ENCODE data around the gene BRPF1.

Gene BRPF1

GRCh38 chr3:9786825-9787669, 55.5 kb downstream of the BRPF1 start:
- no peak for DNase-seq (ENCODE audit: low read depth, low spot score)

- DNase-seq (ENCODE audit: low read depth, low spot score), result no peak
These were observed 56.2 kb downstream of the BRPF1 start for GRCh38 chr3:9787714-9788113.

- no peak for DNase-seq (ENCODE audit: low read depth, low spot score)
These were observed 59.6 kb downstream of the BRPF1 start for GRCh38 chr3:9791127-9791526.

- no peak for DNase-seq (ENCODE audit: low read depth, low spot score)
These were observed 60.4 kb downstream of the BRPF1 start for GRCh38 chr3:9791790-9792404.

- peak; percentile 77 for DNase-seq (ENCODE audit: low read depth, low spot score)
These were observed 61.0 kb downstream of the BRPF1 start, which contains the start of the genes ARPC4 and TADA3 for GRCh38 chr3:9792405-9793160. ARPC4 (plus strand) TSS chr3:9793082; CDS start chr3:9793122, 40 bp downstream. TADA3 (minus strand) TSS chr3:9792473; CDS start chr3:9791466, 1,007 bp downstream.

DNA sequence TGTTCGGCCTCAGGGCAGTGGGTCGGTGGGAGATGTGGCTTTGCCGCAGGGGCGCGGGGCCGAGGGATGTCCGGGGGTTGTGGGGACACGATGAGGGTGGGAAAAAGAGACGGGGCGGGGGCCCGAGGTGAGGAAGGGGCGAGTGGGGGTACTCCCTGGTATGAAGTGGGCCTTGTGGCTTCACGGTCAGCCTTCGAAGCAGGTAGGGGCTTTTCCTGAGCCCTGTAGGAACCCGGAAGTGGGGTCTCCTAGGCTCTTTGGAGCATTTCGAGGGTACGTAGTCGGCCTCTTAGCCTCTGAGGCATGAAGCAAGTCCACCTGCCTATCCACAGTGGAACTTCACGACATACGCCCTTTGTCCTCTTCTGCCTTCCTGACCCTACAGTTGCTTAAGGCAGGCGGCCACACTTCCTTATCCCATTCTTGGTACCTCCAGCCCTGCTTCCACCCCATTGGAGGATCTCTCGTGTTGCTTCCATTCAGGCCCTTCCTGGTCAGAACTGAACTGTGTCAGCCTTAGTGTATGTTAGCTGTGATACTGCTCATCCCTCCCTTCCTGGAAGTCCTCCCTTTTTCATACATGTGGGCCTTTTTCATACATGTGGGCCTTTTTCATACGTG, 61.7 kb downstream of the BRPF1 start:
- no peak for DNase-seq (ENCODE audit: low read depth, low spot score)

DNA sequence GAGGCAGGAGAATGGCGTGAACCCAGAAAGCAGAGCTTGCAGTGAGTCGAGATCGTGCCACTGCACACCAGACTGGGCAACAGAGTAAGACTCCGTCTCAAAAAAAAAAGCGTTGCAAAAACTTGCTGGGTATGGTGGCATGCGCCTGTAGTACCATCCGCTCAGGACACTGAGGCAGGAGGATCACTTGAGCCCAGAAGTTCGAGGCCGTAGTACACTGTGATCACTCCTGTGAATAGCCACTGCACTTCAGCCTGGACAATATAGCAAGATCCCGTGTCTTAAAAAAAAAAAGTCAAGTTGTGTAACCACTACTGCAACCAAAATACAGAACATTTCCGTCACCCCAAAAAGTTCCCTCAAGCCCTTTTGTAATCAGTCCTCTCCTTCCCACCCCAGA, 62.9 kb downstream of the BRPF1 start:
- DNase-seq (ENCODE audit: low read depth, low spot score), result no peak

GRCh38 chr3:9795207-9795606, 63.7 kb downstream of the BRPF1 start:
- no peak for DNase-seq (ENCODE audit: low read depth, low spot score)

DNA sequence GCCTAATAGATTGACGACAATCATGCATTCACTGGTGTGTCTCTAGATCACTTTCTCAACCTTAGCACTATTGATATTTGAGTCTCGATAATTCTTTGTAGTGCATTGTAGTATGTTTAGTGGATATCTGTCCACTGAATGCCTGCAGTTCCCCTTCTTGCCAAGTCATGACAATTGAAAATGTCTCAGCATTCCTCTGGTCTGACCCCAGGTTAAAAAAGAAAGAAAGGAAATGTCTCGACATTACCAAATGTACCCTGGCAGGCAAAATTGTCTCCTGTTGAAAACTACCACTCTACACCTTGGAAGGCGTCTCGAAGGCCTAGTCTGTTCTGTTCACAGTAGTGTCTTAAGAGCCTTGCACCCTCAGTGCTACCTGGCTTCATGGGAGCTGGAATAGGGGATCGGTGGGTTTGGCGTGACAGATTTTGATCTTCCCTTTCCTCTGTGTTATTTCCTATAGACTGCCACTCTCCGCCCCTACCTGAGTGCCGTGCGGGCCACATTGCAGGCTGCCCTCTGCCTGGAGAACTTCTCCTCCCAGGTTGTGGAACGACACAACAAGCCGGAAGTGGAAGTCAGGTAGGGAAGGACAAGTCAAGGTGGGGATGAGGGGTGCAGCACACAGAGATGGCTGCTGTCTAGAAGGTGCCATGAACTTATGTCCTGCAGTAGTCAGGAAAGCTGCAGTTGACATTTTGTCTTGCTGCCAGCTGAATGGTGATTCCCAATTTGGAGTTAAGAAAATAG, 65.8 kb downstream of the BRPF1 start:
- no peak for DNase-seq (ENCODE audit: low read depth, low spot score)

Data from activated naive CD8-positive, alpha-beta T cell treated with anti-CD3 and anti-CD28 coated beads, Interleukin-2, amount 50 U/mL, for 16 hours (primary cell).